AG04449 (cell line): ENCODE results near the gene PPP1R13B.
"Not testable (repeated sequence)": the region's sequence is repeated elsewhere in the genome, so short reads cannot be mapped to it uniquely, and the experiment has no call there.

ENCODE experiments used
- CTCF ChIA-PET: fragments of 350-600 bp; formaldehyde crosslinking; extraction: SDS; loops from one replicate; lab custom pipeline; 2021; ENCODE audit warnings: antibody characterized with exemption; lab: Yijun Ruan, JAX
- POLR2A ChIA-PET: fragments of 400-600, 350-600 bp; formaldehyde crosslinking; extraction: SDS; loops from one replicate; lab custom pipeline; 2020; ENCODE audit warnings: antibody characterized with exemption, inconsistent platforms; lab: Yijun Ruan, JAX
- DNase-seq: peaks from one replicate; pipeline ENCODE4 v3.0.0-alpha.2; 2010; ENCODE audit warnings: low read depth, low spot score
- H3K4me3 ChIP-seq: 2 replicates; pipeline ENCODE4 v1.5.1; 2011; ENCODE audit warnings: low read depth, mild to moderate bottlenecking, control low read depth, low read length
- CTCF ChIP-seq: IDR thresholded peaks from one replicate; pipeline ENCODE4 v1.5.1; 2011; ENCODE audit warnings: mild to moderate bottlenecking, moderate library complexity, low read length, control low read depth, inconsistent platforms; ENCODE audit not compliant: insufficient read depth; ENCODE audit errors: missing control alignments

PPP1R13B gene

GRCh38 chr14:103890821-103891666 lies 43.7 kb upstream of the PPP1R13B start:
- POLR2A ChIA-PET, result no interaction called here
- no peak for TF ChIP-seq CTCF
- no peak for DNase-seq
- CTCF ChIA-PET, result interaction anchor here (1.2 to 2.6 kb wide), 3 partner anchors 10 to 20 kb away, joined by 6 to 13 read pairs (median 6); no protein-coding TSS in a partner anchor
- H3K4me3 ChIP-seq, result no peak overlapping the region

- CTCF ChIA-PET, result interaction anchor here (1.2 to 2.6 kb wide), 2 partner anchors 11 to 21 kb away, joined by 6 to 13 read pairs; no protein-coding TSS in a partner anchor
- H3K4me3 ChIP-seq, result no peak overlapping the region
- no peak for TF ChIP-seq CTCF
- no peak for DNase-seq
- POLR2A ChIA-PET, result no interaction called here
Measured at GRCh38 chr14:103890052-103890371, 42.6 kb upstream of the PPP1R13B start.

GRCh38 chr14:103889313-103890051 lies 42.1 kb upstream of the PPP1R13B start:
- ChIA-PET POLR2A (no interaction called here), CTCF (interaction anchor here (0.6 to 2.6 kb wide), 4 partner anchors 12 to 83 kb away, joined by 3 to 13 read pairs (median 4); no protein-coding TSS in a partner anchor)
- no peak for DNase-seq
- H3K4me3 ChIP-seq, result no peak overlapping the region
- no peak for TF ChIP-seq CTCF

- CTCF ChIA-PET, result interaction anchor here (0.6 to 2.6 kb wide), 3 partner anchors 12 to 83 kb away, joined by 3 to 13 read pairs (median 3); no protein-coding TSS in a partner anchor
- POLR2A ChIA-PET, H3K4me3 ChIP-seq, DNase-seq: not testable (repeated sequence)
Measured at GRCh38 chr14:103889002-103889312, 41.6 kb upstream of the PPP1R13B start.

- POLR2A ChIA-PET, result no interaction called here
- H3K4me3 ChIP-seq, result no peak overlapping the region
- no peak for DNase-seq
- TF ChIP-seq CTCF, result no peak
- CTCF ChIA-PET, result interaction anchor here (0.9 to 1.8 kb wide), 2 partner anchors 10 to 11 kb away, joined by 3 to 6 read pairs; no protein-coding TSS in a partner anchor
Measured at GRCh38 chr14:103887557-103888115, 40.3 kb upstream of the PPP1R13B start.

- POLR2A ChIA-PET, result no interaction called here
- CTCF ChIA-PET, result interaction anchor here (1.8 kb wide), 1 partner anchor 9 kb away, joined by 6 read pairs; no protein-coding TSS in a partner anchor
Measured at GRCh38 chr14:103887170-103887501, 39.8 kb upstream of the PPP1R13B start.

More at GRCh38 chr14:103887170-103887501, 39.8 kb upstream of the PPP1R13B start:
- H3K4me3 ChIP-seq, result no peak overlapping the region
- DNase-seq, result no peak
- no peak for TF ChIP-seq CTCF
